GM19025 (cell line): ENCODE results near the gene GLTP.
A peak's percentile ranks its signal among the peaks of the same experiment; 100 is the strongest.

Source experiments
- ATAC-seq: cut with Tn5 transposase; IDR thresholded peaks from one replicate; pipeline ENCODE4 v1.9.1; 2021; ENCODE audit warnings: mild to moderate bottlenecking, low read depth, moderate library complexity; ENCODE audit not compliant: unreplicated experiment

GLTP gene

DNA sequence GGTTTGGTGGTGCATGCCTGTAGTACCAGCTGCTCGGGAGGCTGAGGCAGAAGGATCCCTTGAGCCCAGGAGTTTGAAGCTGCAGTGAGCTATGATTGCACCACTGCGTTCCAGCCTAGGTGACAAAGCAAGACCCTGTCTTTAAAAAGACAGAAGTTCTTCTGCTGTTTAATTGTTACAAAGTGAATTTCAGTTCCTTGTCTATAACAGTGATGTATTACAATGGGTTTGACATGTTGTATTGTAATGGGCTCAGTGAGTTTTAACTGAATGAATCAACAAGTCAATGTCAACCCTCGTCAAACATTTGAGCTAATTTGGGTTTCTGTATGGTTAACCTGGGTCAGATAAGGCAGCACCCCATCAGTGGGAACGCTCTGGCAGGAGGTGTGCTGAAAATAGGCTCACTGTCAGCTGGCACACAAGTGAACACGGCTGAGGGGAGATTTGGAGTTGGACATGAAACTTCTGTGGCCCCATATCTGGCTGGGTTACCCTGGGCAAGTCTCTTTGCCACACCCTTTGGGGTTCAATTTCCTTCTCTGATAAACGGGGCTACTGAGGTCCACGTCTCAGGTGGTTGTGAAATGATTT, 33.1 kb downstream of the GLTP start:
- no peak for ATAC-seq

GRCh38 chr12:109845824-109846205, 34.5 kb downstream of the GLTP start:
- no peak for ATAC-seq

GRCh38 chr12:109844983-109845823, 35.1 kb downstream of the GLTP start:
- ATAC-seq: peak; percentile 85

DNA sequence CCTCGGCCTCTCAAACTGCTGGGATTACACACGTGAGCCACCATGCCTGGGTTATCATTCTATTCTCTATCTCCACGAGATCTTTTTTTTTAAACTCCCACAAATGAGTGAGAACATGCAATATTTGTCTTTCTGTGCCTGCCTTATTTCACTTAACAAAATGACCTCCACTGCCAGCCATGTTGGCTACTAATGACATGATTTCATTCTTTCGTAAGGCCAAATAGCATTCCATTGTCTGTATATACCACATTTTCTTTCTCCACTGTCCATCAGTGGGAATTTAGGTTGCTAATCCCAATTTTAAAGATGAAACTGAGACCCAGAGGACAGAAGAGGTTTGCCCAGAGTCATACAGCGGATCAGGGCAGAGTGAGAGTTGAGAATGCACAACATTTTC, 36.2 kb downstream of the GLTP start:
- no peak for ATAC-seq

DNA sequence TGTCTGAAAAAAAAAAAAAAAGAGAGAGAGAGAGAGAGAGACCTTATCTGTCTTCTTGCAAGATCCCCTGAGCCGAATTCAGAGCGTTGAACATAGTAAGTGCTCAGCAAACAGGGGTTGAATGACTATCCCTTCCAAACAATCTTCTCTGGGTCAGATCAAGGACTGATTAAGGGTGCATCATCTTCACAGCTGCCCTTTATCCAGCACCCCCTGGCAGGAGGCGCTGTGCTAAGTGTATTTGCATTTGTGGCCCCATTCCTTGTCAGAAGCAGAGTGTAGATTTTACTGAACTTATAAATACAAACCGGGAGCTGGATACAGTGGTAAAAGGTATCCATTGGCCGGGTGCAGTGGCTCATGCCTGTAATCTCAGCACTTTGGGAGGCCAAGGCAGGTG, 38.3 kb downstream of the GLTP start:
- no peak for ATAC-seq

- no peak for ATAC-seq
Measured at GRCh38 chr12:109841356-109841755, 39.0 kb downstream of the GLTP start.

GRCh38 chr12:109840305-109841074, 39.9 kb downstream of the GLTP start:
- ATAC-seq: no peak

DNA sequence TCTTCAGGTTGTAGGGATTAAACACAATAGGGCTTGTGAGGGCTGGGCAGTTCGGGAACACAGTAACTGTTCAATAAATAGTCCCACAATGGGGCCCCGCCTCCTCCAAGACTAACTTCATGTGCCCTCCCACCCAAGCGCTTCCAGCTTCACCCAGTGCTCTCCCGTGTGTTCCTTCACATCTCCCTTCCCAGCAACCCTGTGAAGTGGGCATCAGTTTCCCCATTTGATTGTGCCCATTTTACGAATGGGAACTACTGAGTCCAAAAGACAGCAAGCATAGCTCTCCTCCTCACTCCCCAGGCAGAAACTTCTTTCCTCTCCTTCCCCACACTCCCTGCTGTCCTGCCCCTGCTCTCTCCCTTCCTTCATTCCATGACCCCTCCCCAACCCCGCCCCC, 40.9 kb downstream of the GLTP start:
- no peak for ATAC-seq

DNA sequence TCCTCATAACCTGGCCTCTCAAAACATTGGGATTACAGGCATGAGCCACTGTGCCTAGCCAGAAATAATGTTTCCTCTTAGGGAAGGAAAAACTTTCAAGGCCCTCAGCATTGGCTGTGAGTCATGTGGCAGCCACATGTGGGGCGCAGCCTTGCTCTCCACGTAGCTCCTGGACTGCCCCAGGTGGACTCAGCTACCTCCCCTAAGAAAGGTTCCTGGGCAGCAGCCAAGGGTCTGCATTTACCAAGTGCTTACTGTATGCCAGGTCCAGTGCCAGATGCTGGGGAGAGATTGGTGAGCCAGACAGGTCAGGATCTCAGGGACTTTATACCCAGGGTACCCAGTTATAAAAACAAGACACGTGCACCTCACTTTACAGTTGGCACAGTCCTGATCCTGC, 43.4 kb downstream of the GLTP start:
- ATAC-seq: no peak

GRCh38 chr12:109835827-109836226, 44.5 kb downstream of the GLTP start:
- no peak for ATAC-seq

- no peak for ATAC-seq
Measured at GRCh38 chr12:109833307-109834189, 46.8 kb downstream of the GLTP start, which contains the start of gene TRPV4. Gene TRPV4, minus strand, starts transcription at chr12:109833398. Its CDS starts 18,602 bp downstream, at chr12:109814796.

DNA sequence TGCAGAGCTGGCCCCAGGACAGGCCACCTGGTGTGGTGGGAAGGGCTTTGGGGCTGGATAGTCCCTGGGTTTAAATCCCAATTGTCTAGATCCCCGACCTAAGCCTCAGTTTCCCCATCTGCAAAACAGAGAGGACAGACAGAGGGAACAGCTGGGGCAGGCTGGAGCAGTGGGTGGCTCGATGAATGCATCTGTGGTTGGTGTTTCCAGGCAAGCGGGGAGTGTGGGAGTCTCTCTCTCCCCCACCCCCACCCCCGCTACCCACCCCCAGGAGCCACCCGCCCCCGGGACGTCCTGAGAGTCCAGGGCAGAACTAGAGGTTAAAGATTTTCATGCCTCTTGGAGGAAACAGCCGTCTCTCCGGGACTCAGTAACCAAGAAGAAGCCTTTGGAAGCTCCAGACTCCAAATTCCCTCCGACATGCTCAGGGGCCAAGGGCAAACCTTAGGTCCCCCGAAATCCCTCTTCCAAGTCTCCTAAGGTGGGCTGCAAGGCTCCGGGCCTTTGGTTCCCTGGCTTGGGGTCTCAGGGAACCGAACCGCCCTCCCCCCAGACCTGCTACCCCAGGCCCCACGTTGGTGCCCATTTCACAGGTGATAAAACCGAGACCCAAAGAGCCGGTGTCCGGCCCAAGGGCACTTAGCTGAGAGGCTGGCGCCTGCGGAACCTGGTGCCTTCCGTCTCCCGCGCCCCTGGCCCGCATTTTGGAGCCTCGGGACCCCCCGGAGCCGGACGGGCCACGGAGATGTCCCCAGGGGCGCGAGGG, 47.6 kb downstream of the GLTP start:
- no peak for ATAC-seq

- no peak for ATAC-seq
Measured at GRCh38 chr12:109831929-109832328, 48.4 kb downstream of the GLTP start.

GRCh38 chr12:109831365-109831764, 49.0 kb downstream of the GLTP start:
- no peak for ATAC-seq

DNA sequence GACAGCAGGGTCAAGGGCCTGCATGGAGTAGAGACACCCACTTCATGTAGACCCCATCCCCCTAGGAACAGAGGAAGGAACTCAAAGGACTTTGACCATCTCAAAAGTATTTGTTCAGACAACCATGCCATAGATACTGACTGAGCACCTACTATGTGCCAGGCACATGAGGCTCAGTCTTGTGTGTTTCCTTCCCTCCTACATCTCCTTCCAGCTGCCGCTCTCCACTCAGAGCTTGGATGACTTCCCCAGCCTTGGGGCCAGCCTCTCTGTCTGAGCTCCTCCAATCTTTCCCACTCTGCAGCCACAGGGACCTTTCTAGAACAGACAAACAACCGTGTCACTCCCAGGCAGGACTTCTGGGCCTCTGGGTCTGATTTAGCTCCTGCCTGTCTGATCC, 49.6 kb downstream of the GLTP start:
- no peak for ATAC-seq

GRCh38 chr12:109830267-109830666, 50.1 kb downstream of the GLTP start:
- no peak for ATAC-seq

GRCh38 chr12:109829667-109830066, 50.7 kb downstream of the GLTP start:
- ATAC-seq: no peak

DNA sequence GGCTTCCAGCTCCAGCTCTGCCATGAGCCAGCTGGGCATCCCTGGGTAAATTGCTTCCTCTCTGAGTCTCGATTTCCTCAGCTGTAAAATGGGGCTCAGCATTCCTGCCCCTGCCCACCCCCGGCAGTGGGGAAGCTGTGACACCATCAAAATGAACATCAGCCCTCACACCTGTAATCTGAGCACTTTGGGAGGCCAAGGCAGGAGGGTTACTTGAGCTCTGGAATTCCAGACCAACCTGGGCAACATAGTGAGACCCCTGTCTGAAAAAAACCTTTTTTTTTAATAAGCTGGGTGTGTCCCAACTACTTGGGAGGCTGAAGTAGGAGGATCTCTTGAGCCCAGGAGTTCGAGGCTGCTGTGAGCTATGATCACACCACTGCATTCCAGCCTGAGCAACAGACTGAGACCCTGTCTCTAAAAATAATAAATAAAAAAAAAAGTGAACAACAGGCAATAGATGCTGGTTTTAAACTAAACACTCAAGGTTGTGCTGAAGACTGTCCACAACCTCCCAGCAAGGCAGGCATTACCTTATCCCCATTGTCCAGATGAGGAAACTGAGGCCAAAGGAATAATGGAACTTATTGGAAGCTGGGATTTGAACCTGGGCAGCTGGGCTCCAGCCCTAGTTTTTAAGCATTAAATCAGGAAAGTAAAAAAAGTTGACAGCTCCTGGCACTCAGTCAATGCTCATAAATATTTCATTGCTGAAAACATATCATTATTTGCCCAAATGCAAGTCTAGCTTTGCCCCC, 51.4 kb downstream of the GLTP start:
- no peak for ATAC-seq
